Activated naive CD8-positive, alpha-beta T cell treated with anti-CD3 and anti-CD28 coated beads for 36 hours (primary cell): ENCODE results near the gene C14orf180. TPM values are rescaled to one million over a fixed set of nuclear protein-coding genes. Genes with fewer than 3 reads are reported as not detected.
"Not testable (repeated sequence)": the region's sequence is repeated elsewhere in the genome, so short reads cannot be mapped to it uniquely, and the experiment has no call there.

Experiments used
- DNase-seq: peaks from one replicate; pipeline ENCODE4 v3.0.0; 2021
- H3K27ac Mint-ChIP-seq: one replicate; pipeline ENCODE4 v1.8.0; 2022; ENCODE audit warnings: mild to moderate bottlenecking, moderate library complexity, mixed read lengths
- H3K27me3 Mint-ChIP-seq: one replicate; pipeline ENCODE4 v1.8.0; 2022; ENCODE audit warnings: mild to moderate bottlenecking, mixed read lengths
- H3K36me3 Mint-ChIP-seq: one replicate; pipeline ENCODE4 v1.8.0; 2021; ENCODE audit warnings: mild to moderate bottlenecking, mixed read lengths
- H3K4me1 Mint-ChIP-seq: one replicate; pipeline ENCODE4 v1.8.0; 2021; ENCODE audit warnings: mixed read lengths
- H3K4me3 Mint-ChIP-seq: one replicate; pipeline ENCODE4 v1.8.0; 2022; ENCODE audit warnings: mild to moderate bottlenecking, moderate library complexity, mixed read lengths
- H3K9me3 Mint-ChIP-seq: one replicate; pipeline ENCODE4 v1.8.0; 2022; ENCODE audit warnings: mixed read lengths
- total RNA-seq, 2 experiments: library from RNA; stranded (reverse); gene quantifications; one replicate each; pipeline ENCODE4 v1.2.3, GENCODE V29; 2021

C14orf180 gene
- total RNA-seq, 2 experiments from 2014 or later = not detected

DNA sequence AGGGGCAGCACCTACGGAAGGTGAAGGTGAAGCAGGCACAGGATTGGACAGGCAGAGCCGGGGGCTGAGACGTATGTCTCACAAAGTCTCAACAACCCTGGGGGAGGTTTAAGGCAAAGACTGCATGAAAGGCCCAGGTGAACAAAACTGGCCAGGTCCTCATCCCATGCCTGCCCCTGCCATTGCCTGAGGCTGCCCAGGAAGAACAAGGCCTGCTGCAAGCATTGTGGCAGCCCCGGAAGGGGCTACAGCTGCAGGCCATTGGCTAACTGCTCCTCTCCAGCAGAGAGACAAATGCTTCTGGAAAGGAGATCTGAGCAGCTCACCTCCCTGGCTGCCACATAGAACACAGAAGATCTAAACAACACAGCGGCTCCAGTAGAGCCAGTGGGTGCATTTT lies 45.4 kb downstream of the C14orf180 start:
- H3K4me1 Mint-ChIP-seq = no peaks in the 10 kb centered on the region
- peaks cover 30% of the 10 kb centered on the region for H3K27me3 Mint-ChIP-seq
- H3K4me3 Mint-ChIP-seq = no peak overlapping the region
- no peak overlapping the region for H3K27ac Mint-ChIP-seq
- H3K9me3 Mint-ChIP-seq = peaks cover 27% of the 10 kb centered on the region
- no peak for DNase-seq
- H3K36me3 Mint-ChIP-seq = no peaks in the 10 kb centered on the region

DNA sequence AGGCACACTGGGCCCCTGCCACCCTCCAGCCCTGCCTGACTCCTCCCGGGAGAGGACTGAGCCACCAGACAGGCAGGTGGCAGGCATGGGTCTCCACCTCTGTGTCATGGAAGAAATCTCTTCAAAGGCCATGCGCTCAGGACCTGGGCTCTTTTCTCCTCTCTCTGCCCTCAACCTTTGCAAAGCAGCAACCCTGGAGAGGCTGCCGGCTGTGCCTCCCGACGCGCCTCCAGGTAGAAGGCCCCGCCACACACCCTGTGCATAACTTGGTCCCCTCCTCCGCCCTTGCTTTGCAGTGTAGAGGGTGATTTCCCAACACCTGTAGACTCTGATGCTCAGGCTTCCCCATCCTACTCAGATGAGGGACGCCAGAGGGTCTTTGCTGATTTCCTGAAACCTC lies 53.2 kb downstream of the C14orf180 start:
- H3K4me3 Mint-ChIP-seq = no peak overlapping the region
- no peak overlapping the region for H3K27ac Mint-ChIP-seq
- H3K9me3 Mint-ChIP-seq = peaks cover 16% of the 10 kb centered on the region
- H3K36me3 Mint-ChIP-seq = no peaks in the 10 kb centered on the region
- DNase-seq = no peak
- H3K4me1 Mint-ChIP-seq = no peaks in the 10 kb centered on the region
- no peaks in the 10 kb centered on the region for H3K27me3 Mint-ChIP-seq

DNA sequence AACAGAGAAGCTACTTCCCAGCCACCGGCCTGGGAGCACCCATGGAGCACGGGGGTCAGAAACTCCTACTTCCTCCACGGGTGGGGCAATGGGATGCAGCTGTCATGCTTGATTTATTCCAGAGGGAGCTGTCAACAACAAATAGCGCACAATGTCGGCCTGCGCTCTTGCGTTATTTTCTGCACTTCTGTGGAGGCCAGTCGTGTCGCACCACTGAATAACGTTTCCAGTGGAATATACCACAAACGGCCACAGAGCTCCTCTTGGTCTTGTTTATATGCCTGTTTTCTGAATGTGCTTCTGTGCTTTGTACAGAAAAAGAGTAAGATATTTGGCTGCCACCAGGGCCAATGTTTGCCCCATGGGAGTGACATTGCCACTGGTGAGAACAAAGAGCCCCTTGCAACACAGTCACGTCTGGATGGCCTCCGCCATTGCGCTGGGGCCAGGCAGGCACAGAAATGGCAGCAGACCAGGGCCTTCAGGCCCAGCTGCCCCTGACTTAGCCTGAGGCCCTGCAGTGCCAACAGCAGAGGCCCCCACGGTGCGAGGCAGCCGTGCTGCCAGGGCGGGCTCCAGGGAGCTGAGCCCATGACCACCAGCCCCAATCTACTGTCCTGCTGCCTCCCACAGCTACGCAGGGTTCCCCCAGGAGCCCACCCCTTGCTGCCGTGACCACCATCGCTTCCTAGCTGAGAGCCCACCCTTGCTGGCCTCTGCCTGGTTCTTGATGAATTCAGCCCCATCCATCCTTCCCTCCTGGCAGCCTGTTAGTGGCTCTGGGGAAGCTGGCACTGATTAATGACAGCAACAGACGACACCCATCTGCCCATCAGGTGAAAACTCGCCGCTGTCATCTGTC lies 53.9 kb downstream of the C14orf180 start:
- Mint-ChIP-seq H3K27me3 (peaks cover 3% of the 10 kb centered on the region), H3K36me3 (no peaks in the 10 kb centered on the region), H3K4me1 (no peaks in the 10 kb centered on the region), H3K27ac (no peak overlapping the region), H3K4me3 (no peak overlapping the region), H3K9me3 (peaks cover 12% of the 10 kb centered on the region)
- no peak for DNase-seq

DNA sequence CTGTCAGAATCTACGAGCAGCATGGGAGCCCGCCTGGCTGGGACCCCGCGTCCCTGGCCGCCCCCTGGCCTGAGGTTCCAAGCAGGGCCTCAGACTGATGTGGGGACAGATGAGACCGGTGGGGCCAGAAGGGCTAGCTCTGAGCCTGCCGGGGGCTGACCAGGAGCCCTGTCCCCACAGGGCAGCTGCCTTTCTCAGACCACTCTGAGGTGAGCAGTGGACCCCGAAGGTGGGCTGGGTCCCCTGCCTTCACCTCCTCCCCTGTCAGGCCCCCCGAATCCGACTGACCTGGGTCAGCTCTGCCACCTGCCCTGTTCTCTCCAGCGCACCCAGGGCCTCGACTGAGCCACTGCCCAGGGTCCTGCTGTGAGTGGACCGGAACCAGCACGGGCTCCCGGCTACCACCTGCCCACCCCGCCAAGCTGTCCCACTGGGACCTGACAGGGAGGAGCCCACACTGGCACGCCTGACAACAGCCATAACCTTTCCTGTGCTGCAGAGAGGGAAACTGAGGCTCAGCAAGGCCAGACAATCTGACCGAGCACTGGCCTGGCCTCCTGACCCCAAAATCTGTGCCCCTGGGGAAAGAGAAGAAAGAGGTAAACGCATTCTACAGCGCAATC lies 54.7 kb downstream of the C14orf180 start:
- peaks cover 7% of the 10 kb centered on the region for H3K9me3 Mint-ChIP-seq
- no peak overlapping the region for H3K4me3 Mint-ChIP-seq
- H3K27me3 Mint-ChIP-seq = peaks cover 5% of the 10 kb centered on the region
- DNase-seq = no peak
- H3K27ac Mint-ChIP-seq = no peak overlapping the region
- H3K4me1 Mint-ChIP-seq = no peaks in the 10 kb centered on the region
- no peaks in the 10 kb centered on the region for H3K36me3 Mint-ChIP-seq

DNA sequence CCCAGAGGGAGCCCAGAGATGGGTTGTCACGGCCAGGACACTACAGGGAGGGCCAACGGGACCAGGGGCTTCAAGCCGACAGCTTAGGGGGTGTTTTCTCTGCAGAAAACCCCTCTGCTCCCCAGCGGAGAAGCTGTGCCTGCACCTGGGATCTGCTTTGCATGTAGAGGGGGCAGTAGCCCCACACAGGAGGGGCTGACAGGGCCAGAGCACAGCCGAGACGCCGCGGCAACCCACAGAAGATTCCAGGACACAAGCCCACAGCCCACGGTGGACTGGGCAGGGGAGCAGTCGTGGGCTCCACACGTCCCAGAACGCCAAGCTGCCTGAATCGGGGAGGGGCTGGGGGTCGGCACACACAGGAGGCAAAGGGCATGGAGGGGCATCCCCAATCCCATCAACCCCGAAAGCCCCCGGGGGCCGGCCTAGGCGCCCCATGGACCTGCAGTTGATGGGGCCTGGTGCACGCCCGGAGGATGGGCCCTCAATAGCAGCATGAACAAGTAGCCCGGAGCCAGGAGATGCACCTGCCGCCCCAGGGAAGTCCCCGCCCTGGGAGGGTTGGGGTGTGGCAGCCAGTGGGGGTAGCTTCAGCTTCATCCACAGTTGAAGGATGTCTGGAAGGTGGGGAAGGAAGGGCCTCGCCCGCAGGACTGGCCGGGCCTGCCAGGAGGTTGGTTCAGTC lies 55.5 kb downstream of the C14orf180 start:
- H3K4me1 Mint-ChIP-seq = peaks cover 1% of the 10 kb centered on the region
- H3K27me3 Mint-ChIP-seq = peaks cover 11% of the 10 kb centered on the region
- H3K27ac Mint-ChIP-seq = no peak overlapping the region
- H3K36me3 Mint-ChIP-seq = no peaks in the 10 kb centered on the region
- peaks cover under 1% of the 10 kb centered on the region for H3K9me3 Mint-ChIP-seq
- no peak overlapping the region for H3K4me3 Mint-ChIP-seq
- DNase-seq = no peak

DNA sequence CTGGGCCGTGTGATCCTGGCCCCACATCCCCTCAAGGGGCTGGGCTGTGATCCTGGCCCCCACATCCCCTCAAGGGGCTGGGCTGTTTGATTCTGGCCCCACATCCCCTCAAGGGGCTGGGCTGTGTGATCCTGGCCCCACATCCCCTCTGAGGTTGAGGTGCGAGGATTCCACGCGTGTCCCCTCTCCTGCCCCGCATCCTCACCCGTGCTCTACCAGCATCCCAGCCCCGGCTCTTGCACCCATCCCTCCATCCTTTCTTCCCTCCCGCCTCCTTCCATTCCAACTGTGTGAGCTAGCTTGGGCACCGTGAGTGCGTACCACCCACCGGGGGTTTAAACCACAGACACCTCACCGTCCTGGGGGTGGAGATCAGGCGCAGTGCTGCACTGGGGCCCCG lies 56.2 kb downstream of the C14orf180 start:
- Mint-ChIP-seq H3K4me1 (peaks cover 4% of the 10 kb centered on the region), H3K4me3 (no peak overlapping the region), H3K9me3 (no peaks in the 10 kb centered on the region), H3K27me3 (peaks cover 12% of the 10 kb centered on the region), H3K36me3 (no peaks in the 10 kb centered on the region), H3K27ac (no peak overlapping the region)
- no peak for DNase-seq

DNA sequence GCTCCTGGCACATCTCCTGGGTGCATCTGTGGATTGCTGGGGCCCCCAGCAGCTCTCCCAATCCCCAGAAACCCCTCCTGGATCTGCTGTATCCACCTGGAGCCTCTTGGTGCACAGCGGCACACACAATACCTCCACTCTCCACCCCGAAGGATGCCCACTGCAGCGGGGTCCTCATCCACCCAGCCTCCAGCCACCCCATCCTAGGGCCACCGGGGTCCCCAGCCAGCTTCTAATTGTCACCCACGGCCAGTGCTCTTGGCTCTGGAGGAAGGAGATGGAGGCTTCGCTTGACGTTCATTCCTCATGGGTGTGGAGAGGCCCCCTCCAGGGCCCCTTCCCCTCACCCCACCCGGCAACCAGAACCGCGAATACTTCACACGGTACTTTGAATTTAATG lies 56.6 kb downstream of the C14orf180 start:
- Mint-ChIP-seq H3K9me3 (no peaks in the 10 kb centered on the region), H3K36me3 (no peaks in the 10 kb centered on the region), H3K27me3 (peaks cover 12% of the 10 kb centered on the region), H3K27ac (no peak overlapping the region), H3K4me3 (no peak overlapping the region), H3K4me1 (peaks cover 4% of the 10 kb centered on the region)
- no peak for DNase-seq

DNA sequence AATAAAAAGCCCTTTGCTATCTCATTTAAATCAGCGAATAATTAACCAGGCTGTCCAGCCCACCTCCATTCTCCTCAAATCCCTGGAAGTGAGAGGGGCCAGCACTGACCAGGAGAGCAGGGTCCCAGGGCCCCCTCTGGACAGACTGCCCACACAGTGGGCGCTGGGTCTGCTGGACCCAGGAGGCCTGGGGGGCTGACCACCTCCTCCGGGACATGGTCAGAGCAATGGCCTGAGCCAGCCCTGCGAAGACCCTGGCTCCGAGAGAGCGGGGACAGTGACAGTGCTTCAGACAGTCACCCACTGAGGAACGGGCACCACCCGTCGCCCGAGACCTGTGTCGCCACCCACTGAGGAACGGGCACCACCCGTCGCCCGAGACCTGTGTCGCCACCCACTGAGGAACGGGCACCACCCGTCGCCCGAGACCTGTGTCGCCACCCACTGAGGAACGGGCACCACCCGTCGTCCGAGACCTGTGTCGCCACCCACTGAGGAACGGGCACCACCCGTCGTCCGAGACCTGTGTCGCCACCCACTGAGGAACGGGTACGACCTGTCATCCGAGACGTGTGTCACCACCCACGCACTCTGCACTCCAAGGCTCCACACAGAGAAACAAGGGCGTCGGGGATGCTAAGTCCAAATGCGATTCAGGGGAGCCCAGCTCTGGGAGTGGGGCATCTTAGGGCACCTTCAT lies 57.4 kb downstream of the C14orf180 start:
- peaks cover 12% of the 10 kb centered on the region for H3K27me3 Mint-ChIP-seq
- H3K4me3 Mint-ChIP-seq, H3K9me3 Mint-ChIP-seq, H3K4me1 Mint-ChIP-seq, H3K36me3 Mint-ChIP-seq, H3K27ac Mint-ChIP-seq, DNase-seq: not testable (repeated sequence)

DNA sequence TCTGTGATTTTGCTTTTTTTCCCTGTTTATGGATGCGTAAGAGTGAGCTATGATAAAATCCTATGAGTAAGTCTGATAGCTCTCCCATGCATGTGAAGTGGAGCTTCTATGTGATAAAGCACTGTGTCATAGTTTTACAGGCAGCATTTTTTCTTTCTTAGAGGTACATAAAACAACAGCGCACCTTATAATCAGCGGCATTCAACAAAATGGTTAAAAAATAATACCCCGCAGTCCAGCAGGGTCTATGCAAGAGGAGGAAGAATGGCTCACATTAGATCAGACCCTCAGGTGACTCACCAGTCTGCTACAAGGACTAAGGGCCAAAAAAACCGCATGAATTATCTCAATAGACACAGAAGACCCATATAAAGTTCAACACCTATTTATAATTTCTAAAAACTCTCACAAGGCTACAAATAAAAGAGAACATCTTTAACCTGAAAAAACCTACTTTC lies 58.0 kb downstream of the C14orf180 start:
- Mint-ChIP-seq H3K36me3 (no peaks in the 10 kb centered on the region), H3K9me3 (no peaks in the 10 kb centered on the region), H3K4me3 (no peak overlapping the region), H3K27me3 (peaks cover 12% of the 10 kb centered on the region), H3K4me1 (peaks cover 4% of the 10 kb centered on the region), H3K27ac (no peak overlapping the region)
- no peak for DNase-seq

DNA sequence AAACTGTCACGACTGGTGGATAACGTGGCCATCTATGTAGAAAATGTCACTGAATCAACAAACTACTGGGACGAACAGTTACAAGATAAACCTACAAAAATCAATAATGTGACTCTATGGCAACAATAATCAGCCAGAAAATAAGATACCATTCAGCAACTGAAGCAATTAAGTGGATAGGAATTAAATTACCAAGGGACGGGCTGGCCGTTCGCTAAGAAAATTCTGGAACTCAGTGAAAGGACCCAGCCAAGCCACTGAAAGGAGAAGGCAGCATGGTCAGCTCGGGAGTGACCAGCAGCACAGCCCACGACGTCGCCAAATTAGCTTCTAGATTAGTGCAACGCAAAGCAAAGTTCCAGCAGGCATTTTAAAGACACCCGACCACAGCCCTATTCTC lies 58.6 kb downstream of the C14orf180 start:
- Mint-ChIP-seq H3K36me3 (no peaks in the 10 kb centered on the region), H3K27me3 (peaks cover 12% of the 10 kb centered on the region), H3K27ac (no peak overlapping the region), H3K9me3 (no peaks in the 10 kb centered on the region), H3K4me3 (no peak overlapping the region), H3K4me1 (peaks cover 4% of the 10 kb centered on the region)
- no peak for DNase-seq

DNA sequence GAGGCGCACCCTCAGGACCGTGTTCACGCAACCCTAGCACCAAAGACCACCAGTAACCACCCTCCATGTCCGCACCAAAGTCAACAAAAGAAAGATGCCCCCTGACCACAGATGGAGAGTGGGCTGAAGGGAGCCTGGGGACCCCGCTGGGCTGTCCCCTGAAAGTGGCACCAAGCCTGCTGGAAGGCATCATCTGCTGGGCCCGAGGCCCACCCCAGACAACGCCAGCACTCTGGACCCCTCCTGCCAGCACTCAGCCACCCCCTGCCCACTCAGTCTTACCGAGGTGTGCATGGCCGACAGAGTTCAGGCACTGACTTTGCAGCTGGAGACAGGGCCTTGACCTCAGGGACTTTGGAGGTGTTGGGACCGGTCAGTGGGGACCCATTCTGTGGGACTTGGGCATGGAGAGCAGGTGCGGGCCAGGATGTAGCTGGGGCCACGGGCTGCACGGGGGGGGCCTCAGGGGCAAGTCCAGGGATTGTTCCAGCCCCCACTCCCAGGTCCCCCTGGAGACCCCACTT lies 59.4 kb downstream of the C14orf180 start:
- H3K27me3 Mint-ChIP-seq = peaks cover 12% of the 10 kb centered on the region
- no peaks in the 10 kb centered on the region for H3K36me3 Mint-ChIP-seq
- peaks cover 4% of the 10 kb centered on the region for H3K4me1 Mint-ChIP-seq
- no peaks in the 10 kb centered on the region for H3K9me3 Mint-ChIP-seq
- no peak overlapping the region for H3K4me3 Mint-ChIP-seq
- H3K27ac Mint-ChIP-seq = no peak overlapping the region
- no peak for DNase-seq

DNA sequence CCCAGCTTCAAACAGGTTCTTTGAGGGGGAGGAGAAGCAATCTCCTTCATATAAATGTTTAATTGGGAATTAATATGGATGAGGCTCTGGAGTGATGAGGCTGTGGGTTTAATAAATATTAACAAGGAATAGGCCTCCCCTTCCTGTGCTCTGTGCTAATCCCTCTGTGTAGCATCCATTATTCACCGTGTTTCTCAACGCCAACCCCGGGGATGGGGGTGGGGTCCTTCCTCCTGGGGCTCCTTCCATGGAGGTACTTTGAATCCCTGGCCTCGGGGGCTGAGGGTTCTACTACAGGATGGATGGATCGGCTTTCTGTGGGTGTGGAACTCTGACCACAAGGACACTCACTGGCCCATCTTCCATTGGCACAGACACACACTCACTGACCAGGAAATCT lies 59.9 kb downstream of the C14orf180 start:
- Mint-ChIP-seq H3K4me3 (no peak overlapping the region), H3K4me1 (peaks cover 4% of the 10 kb centered on the region), H3K36me3 (no peaks in the 10 kb centered on the region), H3K27me3 (peaks cover 12% of the 10 kb centered on the region), H3K27ac (no peak overlapping the region), H3K9me3 (no peaks in the 10 kb centered on the region)
- no peak for DNase-seq
